RPMI7951 (cell line): ENCODE measurements around the gene CLEC11A. TPM values are rescaled to one million over a fixed set of nuclear protein-coding genes. Genes with fewer than 3 reads are reported as not detected.
"Not testable (repeated sequence)": the region's sequence is repeated elsewhere in the genome, so short reads cannot be mapped to it uniquely, and the experiment has no call there.

Source experiments
- DNase-seq: peaks from one replicate; pipeline ENCODE4 v3.0.0-alpha.2; 2012; ENCODE audit warnings: low read depth
- total RNA-seq: library from RNA; depleted of rRNA; stranded (reverse); fragments of >200 nt; shearing (Covaris generic); gene quantifications from 2 replicates; pipeline ENCODE4 v1.2.3, GENCODE V29; 2014; rRNA removed

CLEC11A gene
- total RNA-seq, 1 experiment from 2014 or later, result 149 TPM

- not testable (repeated sequence) for DNase-seq
Measured at GRCh38 chr19:50756244-50756643, 33.1 kb downstream of the CLEC11A start.

GRCh38 chr19:50757624-50758023 lies 34.5 kb downstream of the CLEC11A start:
- not testable (repeated sequence) for DNase-seq

- DNase-seq, result not testable (repeated sequence)
Measured at GRCh38 chr19:50759076-50759475, 35.9 kb downstream of the CLEC11A start.

- peak; percentile 44 for DNase-seq
Measured at GRCh38 chr19:50759886-50760285, 36.7 kb downstream of the CLEC11A start.

- DNase-seq, result not testable (repeated sequence)
Measured at GRCh38 chr19:50761501-50761900, 38.3 kb downstream of the CLEC11A start.

- DNase-seq, result not testable (repeated sequence)
Measured at GRCh38 chr19:50763521-50763920, 40.4 kb downstream of the CLEC11A start.

- no peak for DNase-seq
Measured at GRCh38 chr19:50764409-50764808, 41.2 kb downstream of the CLEC11A start.

GRCh38 chr19:50766746-50767145 lies 43.6 kb downstream of the CLEC11A start:
- not testable (repeated sequence) for DNase-seq

GRCh38 chr19:50767263-50767662 lies 44.1 kb downstream of the CLEC11A start:
- DNase-seq, result not testable (repeated sequence)

GRCh38 chr19:50768277-50768676 lies 45.1 kb downstream of the CLEC11A start:
- no peak for DNase-seq

GRCh38 chr19:50770164-50770563 lies 47.0 kb downstream of the CLEC11A start, which contains the start of gene GPR32:
GPR32 (plus strand) TSS chr19:50770464; CDS start chr19:50770601, 137 bp downstream.
- not testable (repeated sequence) for DNase-seq

- DNase-seq, result no peak
Measured at GRCh38 chr19:50770888-50771287, 47.7 kb downstream of the CLEC11A start.

- DNase-seq, result peak; percentile 34
Measured at GRCh38 chr19:50772476-50772875, 49.3 kb downstream of the CLEC11A start.

- not testable (repeated sequence) for DNase-seq
Measured at GRCh38 chr19:50772912-50773311, 49.7 kb downstream of the CLEC11A start.

- not testable (repeated sequence) for DNase-seq
Measured at GRCh38 chr19:50773454-50773853, 50.3 kb downstream of the CLEC11A start.

Other genes with a start within 250 kb of the CLEC11A start
- gene EMC10, start 246.9 kb upstream of the CLEC11A start, total RNA-seq, result 36.9 and 75.3 TPM in 2 replicates
- 1.3 TPM in 1 of 2 replicates, not detected in the other for gene GARIN5A, start 246.5 kb upstream of the CLEC11A start, total RNA-seq
- 39.0 and 53.5 TPM in 2 replicates for gene JOSD2, start 212.2 kb upstream of the CLEC11A start, total RNA-seq
- not detected in 2 replicates for gene ASPDH, start 209.5 kb upstream of the CLEC11A start, total RNA-seq
- gene LRRC4B, start 154.9 kb upstream of the CLEC11A start, total RNA-seq, result not detected in 2 replicates
- not detected in 2 replicates for gene SYT3, start 83.5 kb upstream of the CLEC11A start, total RNA-seq
- not detected in 2 replicates for gene C19orf81, start 73.9 kb upstream of the CLEC11A start, total RNA-seq
- 3.9 and 4.9 TPM in 2 replicates for gene SHANK1, start 3.6 kb upstream of the CLEC11A start, total RNA-seq
- not detected in 2 replicates for gene GPR32, start 47.1 kb downstream of the CLEC11A start, total RNA-seq
- gene ACP4, start 67.1 kb downstream of the CLEC11A start, total RNA-seq, result not detected in 2 replicates
- not detected in 2 replicates for gene KLK1, start 100.4 kb downstream of the CLEC11A start, total RNA-seq
- gene KLK15, start 110.2 kb downstream of the CLEC11A start, total RNA-seq, result not detected in 2 replicates
- not detected in 2 replicates for gene KLK3, start 131.6 kb downstream of the CLEC11A start, total RNA-seq
- gene KLK2, start 150.1 kb downstream of the CLEC11A start, total RNA-seq, result not detected in 2 replicates
- not detected in 2 replicates for gene KLK4, start 188.0 kb downstream of the CLEC11A start, total RNA-seq
- not detected in 2 replicates for gene KLK5, start 229.7 kb downstream of the CLEC11A start, total RNA-seq
- gene KLK6, start 246.2 kb downstream of the CLEC11A start, total RNA-seq, result not detected in 2 replicates